Measurements from ENCODE around the gene GLIPR1.
"Not testable (repeated sequence)": the region's sequence is repeated elsewhere in the genome, so short reads cannot be mapped to it uniquely, and the experiment has no call there.

GLIPR1 gene

DNA sequence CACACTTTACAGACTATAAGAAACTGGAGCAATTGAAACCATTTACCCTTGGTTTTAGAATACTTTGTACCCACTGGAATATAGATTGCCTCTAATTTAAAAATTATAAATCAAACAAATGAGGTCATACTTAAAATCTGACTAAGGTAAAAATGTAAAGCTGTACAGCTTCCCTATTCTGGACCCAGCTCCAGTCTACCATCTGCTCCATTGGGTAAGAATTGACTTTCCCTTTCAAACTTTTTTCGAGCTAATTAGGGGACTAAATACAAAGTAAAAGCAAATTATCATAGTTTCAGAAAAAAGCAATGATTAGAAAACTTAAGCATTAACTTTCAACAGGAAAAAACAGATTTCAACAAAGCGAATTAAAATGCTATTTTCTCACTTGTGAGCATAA lies 26.5 kb downstream of the GLIPR1 start:
- DNase-seq = no peak
- in situ Hi-C loops (cut with MboI; ENCODE audit: low pct_unique_long_range_greater_than_20kb, low sequenced_read_pairs) = no loop called here

DNA sequence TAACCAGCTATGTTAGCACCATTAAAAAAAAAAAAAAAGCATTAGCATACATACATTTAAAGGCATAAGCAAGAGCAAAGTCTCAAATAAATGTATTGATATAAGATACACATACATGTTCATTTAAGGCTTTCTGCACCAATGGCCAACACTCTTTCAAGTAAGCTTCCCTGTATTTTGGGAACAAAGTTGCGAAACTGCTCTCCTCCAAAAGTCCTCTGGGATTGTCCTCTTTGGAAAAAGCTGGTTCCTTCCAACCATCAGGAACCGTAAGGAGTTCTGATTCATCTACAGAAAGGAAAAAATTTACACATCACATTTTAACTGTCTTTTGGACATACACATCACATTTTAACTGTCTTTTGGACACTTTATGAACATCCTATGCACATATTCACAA lies 27.6 kb downstream of the GLIPR1 start:
- in situ Hi-C loops (cut with MboI; ENCODE audit: low pct_unique_long_range_greater_than_20kb, low sequenced_read_pairs) = no loop called here
- no peak for DNase-seq

DNA sequence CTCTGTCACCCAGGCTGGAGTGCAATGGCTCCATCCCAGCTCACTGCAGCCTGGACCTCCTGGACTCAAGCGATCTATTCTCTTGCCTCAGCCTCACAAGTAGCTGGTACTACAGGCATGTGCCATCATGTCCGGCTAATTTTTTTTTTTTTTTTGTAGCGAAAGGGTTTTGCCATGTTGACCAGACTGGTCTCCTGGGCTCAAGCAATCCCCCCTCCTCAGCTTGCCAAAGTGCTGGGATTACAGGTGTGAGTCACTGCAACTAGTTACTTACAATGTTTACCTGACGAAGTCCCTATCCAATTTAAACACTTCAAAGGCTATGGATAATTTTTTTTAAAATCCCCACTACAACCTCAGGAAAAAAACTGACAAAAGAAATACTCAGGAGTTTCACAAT lies 29.1 kb downstream of the GLIPR1 start:
- DNase-seq = no peak
- in situ Hi-C loops (cut with MboI; ENCODE audit: low pct_unique_long_range_greater_than_20kb, low sequenced_read_pairs) = no loop called here

DNA sequence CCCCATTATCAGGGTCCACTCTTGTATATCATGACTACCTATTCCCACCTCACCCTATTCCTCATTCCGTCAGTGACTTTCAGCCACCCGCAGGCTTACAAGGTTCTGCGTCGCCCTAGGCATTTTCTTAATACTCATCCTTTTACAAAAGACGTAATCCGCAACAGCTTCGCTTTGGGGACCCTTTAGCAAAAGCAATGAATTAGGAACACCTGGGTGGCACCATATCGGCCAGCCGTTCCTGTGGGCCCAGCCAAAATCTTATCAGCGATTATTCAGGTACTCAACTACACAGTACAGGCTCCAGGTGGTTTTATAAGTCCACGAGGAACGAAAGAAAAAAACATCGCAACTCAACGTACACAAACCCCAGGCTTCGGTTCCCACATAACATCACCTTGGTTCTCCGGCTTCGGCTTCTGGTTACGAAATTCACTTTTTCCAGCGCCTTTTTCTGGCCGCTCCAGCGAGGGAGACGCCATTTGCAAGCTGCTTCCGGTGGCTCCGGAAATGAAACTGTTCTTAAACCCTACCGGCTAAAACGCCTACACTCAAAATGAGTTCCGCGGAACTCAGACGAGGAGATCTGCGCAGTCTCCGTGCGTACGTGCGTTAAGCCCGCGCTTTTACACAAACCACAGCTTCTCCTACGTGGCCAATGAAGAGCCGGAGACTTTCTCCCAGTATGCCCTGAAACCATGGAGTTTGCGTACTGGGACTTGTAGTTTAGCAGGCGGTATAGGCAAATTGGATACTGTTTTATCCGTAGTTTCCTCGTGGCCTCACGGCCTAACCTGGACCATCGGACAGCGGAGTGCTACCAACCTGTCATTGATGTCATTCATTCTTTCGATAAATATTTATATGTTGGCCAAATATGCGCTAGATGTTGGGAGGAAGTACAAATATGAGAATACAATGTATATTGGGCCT lies 30.8 kb downstream of the GLIPR1 start, which contains the start of gene KRR1:
TSS of gene KRR1 (minus strand) at position 494 of the 933 bp plus-strand sequence. CDS start at position 482, 12 bp downstream.
- in situ Hi-C loops (cut with MboI; ENCODE audit: low pct_unique_long_range_greater_than_20kb, low sequenced_read_pairs) = no loop called here
- peak; percentile 98 for DNase-seq

DNA sequence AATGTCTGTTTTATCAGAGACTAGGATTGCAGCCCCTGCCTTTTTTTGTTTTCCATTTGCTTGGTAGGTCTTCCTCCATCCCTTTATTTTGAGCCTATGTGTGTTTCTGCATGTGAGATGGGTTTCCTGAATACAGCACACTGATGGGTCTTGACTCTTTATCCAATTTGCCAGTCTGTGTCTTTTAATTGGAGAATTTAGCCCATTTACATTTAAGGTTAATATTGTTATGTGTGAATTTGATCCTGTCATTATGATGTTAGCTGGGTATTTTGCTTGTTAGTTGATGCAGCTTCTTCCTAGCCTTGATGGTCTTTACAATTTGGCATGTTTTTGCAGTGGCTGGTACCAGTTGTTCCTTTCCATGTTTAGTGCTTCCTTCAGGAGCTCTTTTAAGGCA lies 40.7 kb downstream of the GLIPR1 start:
- in situ Hi-C loops (cut with MboI; ENCODE audit: low pct_unique_long_range_greater_than_20kb, low sequenced_read_pairs) = not testable (repeated sequence)

DNA sequence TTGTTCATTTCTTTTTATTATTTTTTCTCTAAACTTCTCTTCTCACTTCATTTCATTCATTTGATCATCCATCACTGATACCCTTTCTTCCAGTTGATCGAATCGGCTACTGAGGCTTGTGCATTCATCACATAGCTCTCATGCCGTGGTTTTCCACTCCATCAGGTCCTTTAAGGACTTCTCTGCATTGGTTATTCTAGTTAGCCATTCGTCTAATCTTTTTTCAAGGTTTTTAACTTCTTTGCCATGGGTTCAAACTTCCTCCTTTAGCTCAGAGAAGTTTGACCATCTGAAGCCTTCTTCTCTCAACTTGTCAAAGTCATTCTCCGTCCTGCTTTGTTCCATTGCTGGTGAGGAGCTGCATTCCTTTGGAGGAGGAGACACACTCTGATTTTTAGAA lies 41.6 kb downstream of the GLIPR1 start:
- DNase-seq; in situ Hi-C loops (cut with MboI; ENCODE audit: low pct_unique_long_range_greater_than_20kb, low sequenced_read_pairs): not testable (repeated sequence)

More for the DNA sequence above, 40.7 kb downstream of the GLIPR1 start:
- not testable (repeated sequence) for DNase-seq

DNA sequence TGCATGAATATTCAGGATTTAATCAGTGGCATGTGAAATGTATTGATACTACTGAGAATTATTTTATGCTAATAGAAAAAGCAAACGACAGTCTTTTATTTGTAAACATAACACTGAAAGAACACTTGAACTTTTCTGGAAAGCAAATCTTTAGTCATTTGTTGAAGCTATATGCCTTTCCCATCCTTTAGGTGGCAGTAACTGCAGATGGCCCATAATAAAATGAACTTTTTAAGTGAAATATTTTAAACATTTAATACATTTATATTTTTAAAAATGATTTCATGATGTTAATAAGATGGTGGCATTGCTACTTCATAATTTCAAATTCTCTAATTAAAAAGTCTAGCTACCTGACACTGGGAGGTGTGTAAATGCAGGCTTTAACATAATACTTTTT lies 44.7 kb downstream of the GLIPR1 start:
- in situ Hi-C loops (cut with MboI; ENCODE audit: low pct_unique_long_range_greater_than_20kb, low sequenced_read_pairs) = loop anchor here (25.0 kb wide), 2 partner anchors 512 to 812 kb away; partner anchors contain the start of genes BBS10 and PHLDA1
- no peak for DNase-seq

DNA sequence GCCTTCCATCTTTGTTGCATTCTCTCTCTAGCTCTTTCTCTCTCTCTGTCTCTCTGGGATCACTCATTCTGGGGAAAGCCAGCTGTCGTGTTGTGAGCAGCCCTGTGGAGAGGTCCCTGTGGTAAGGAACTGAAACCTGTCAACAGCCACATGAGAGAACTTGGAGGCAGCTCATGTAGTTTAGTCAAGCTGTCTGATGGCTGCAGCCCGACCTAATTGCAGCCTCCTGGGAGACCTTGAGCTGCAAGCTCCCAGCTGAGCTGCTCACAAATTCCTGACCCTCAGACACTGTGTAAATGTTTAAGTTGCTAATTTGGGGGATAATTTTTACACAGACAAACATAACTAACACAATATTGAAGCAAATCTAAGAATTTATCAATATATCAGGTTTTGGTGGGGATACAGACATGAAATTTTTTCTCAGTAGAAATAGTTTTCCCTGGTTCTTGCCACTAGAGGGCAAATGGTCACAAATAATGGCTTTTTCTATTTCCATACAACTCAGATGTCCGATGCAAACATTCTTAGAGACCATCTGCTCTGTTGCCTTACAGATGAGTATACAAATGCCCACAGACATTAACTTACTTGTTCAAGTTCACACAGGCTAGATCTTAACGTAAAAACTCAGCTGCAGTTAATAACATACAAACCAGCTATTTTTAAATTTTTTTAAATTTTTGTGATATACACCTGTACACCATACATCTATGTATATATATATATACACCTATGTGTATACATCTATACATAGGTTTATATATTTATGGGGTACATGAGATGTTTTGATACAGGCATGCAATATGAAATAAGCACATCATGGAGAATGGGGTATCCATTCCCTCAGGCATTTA lies 46.3 kb downstream of the GLIPR1 start:
- DNase-seq = peak; percentile 81
- in situ Hi-C loops (cut with MboI; ENCODE audit: low pct_unique_long_range_greater_than_20kb, low sequenced_read_pairs) = loop anchor here (25.0 kb wide), 2 partner anchors 510 to 810 kb away; partner anchors contain the start of genes BBS10 and PHLDA1

DNA sequence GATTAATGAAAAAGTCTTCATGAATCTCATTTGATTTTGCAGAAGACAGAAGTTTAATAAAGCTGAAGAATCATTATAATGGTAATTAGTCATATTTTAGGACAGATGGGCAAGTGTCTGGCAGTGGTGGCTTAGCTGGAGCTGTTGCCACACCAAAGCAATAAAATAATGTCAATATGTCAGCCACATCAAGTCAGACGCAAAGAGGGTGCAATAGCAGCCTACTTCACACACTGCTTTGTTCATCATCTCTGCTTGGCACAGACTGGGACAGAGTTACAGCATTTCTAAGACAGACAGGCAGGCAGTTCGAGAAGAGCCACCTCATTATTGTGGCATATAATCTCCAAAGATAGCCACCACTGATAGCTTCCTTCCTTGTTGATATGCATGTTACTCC lies 47.7 kb downstream of the GLIPR1 start:
- in situ Hi-C loops (cut with MboI; ENCODE audit: low pct_unique_long_range_greater_than_20kb, low sequenced_read_pairs) = loop anchor here (25.0 kb wide), 2 partner anchors 509 to 809 kb away; partner anchors contain the start of genes BBS10 and PHLDA1
- no peak for DNase-seq

DNA sequence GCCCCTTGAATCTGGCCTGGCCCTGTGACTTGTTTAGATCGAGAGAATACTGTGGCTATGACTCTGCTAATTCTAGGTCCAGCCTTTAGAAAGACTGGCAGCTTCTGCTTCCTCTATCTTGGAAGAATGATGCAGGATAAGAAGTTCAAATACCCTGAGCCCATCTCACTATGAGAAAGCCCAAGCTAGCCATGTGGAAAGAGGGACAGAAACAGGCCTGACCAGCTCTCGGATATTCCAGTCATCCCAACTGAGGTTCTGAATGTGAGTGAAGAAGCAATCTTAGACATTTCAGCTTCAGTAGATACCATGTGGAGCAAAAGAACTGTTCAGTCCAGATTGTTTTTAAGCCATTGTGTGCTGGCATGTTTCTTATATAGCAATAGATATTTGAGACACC lies 48.1 kb downstream of the GLIPR1 start:
- no peak for DNase-seq
- in situ Hi-C loops (cut with MboI; ENCODE audit: low pct_unique_long_range_greater_than_20kb, low sequenced_read_pairs) = loop anchor here (25.0 kb wide), 2 partner anchors 509 to 809 kb away; partner anchors contain the start of genes BBS10 and PHLDA1

DNA sequence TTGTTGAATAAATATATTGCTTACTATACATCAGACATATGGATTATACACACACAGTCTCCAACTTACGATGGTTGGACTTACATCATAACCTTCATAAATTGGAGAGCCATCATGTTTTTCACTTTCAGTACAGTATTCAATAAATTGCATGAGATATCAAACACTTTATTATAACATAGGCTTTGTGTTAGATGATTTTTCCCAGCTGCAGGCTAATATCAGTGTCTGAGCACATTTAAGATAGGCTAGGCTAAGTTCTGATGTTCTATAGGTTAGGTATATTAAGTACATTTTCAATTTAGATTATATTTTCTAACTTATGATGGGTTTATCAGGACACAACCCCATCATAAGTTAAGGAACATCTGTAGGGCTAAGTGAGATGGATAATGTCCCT lies 48.8 kb downstream of the GLIPR1 start:
- no peak for DNase-seq
- in situ Hi-C loops (cut with MboI; ENCODE audit: low pct_unique_long_range_greater_than_20kb, low sequenced_read_pairs) = loop anchor here (25.0 kb wide), 2 partner anchors 508 to 808 kb away; partner anchors contain the start of genes BBS10 and PHLDA1

DNA sequence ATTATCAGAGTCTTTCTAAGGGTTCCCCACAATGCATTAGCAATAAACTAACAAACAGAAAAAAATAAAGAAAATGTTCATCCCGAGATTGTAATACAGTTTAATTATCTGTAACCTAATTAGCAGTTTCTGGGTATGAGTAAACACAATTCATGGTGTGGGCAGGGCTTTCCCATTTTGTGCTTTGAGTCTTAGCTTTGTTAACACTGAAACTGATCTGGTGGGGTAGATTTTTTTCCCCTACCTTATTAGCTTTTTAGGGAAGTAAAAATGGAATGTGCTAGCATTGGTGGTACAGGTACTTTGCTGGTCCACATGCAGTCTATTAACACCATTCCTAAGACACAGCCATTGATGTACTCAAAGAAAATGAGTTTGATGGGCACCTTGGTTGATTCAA lies 49.3 kb downstream of the GLIPR1 start:
- in situ Hi-C loops (cut with MboI; ENCODE audit: low pct_unique_long_range_greater_than_20kb, low sequenced_read_pairs) = loop anchor here (25.0 kb wide), 2 partner anchors 507 to 807 kb away; partner anchors contain the start of genes BBS10 and PHLDA1
- DNase-seq = no peak

DNA sequence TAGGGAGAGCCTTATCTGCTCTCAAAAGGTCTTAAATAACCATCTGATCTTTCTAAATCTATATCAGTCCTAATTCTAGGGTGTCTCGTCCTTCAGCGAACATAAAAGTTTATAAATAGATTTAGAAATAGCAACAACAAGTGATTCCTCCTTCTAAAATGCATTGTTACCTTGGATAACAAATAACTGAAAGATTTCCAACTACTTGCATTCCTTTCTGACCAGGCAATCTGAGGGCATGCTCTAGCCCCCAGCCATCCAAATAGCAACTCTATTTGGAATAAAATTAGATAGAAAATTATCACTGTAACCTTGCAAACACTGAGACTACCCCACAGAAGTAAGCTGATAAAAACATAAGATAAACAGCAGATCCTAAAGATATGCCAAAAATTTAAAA lies 52.7 kb downstream of the GLIPR1 start:
- DNase-seq = no peak
- in situ Hi-C loops (cut with MboI; ENCODE audit: low pct_unique_long_range_greater_than_20kb, low sequenced_read_pairs) = loop anchor here (25.0 kb wide), 2 partner anchors 504 to 804 kb away; partner anchors contain the start of genes BBS10 and PHLDA1

DNA sequence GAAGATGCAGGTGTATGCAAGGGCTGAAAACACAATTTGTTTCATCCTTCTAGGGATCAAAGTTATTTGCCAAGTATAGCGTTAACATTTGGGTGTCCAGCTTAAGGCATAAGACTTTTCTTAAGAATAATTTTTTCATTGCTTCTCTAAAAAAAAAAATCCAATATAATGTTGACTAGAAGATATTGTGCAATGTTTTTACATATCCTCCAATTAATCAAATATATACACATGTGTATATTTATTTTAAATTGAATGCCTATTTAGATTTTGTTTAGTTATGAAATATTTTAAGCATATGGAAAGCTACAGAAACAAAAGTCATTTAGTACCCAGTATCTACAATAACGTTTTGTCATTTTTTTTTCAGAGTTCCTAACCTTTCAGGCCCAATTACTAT lies 59.3 kb downstream of the GLIPR1 start:
- no peak for DNase-seq
- in situ Hi-C loops (cut with MboI; ENCODE audit: low pct_unique_long_range_greater_than_20kb, low sequenced_read_pairs) = loop anchor here (25.0 kb wide), 2 partner anchors 497 to 797 kb away; partner anchors contain the start of genes BBS10 and PHLDA1

DNA sequence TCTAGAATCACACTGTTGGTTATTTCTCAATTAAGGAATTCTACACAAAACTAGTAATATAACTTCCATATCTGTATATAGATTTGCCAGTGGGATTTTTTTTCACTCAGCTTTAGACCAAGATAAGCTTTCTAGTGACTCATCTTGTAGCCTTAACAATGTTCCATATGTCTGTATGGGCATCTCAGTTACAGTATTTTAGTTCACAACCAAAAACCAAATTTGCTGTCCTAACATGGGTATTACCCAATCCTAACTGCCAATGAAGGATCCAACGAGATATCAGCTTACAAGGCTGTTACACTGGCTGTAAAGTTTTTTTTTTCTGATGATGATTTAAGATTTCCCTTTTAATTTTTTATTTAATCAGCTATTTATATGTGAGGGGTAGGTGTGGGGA lies 62.4 kb downstream of the GLIPR1 start:
- in situ Hi-C loops (cut with MboI; ENCODE audit: low pct_unique_long_range_greater_than_20kb, low sequenced_read_pairs) = loop anchor here (25.0 kb wide), 2 partner anchors 494 to 794 kb away; partner anchors contain the start of genes BBS10 and PHLDA1

DNA sequence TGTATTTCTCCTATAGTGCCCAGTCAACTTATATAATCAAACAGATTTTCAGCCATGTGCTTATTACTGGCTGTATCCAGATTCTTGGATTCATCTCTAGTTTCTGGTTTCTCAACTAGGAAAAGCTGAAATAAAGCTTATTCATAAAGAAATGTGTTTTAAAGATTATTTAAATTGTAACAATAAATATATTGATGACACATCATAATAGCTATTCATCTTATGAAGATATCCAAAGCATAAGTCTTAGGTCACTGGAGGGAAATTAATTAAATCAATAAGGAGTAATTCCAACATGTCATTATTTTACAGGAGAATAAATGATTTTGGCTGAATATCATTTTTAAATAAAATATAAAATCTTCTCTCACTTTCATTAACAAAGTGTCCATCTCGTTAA lies 63.0 kb downstream of the GLIPR1 start:
- no peak for DNase-seq
- in situ Hi-C loops (cut with MboI; ENCODE audit: low pct_unique_long_range_greater_than_20kb, low sequenced_read_pairs) = loop anchor here (25.0 kb wide), 2 partner anchors 494 to 794 kb away; partner anchors contain the start of genes BBS10 and PHLDA1

More for the DNA sequence above, 62.4 kb downstream of the GLIPR1 start:
- no peak for DNase-seq

DNA sequence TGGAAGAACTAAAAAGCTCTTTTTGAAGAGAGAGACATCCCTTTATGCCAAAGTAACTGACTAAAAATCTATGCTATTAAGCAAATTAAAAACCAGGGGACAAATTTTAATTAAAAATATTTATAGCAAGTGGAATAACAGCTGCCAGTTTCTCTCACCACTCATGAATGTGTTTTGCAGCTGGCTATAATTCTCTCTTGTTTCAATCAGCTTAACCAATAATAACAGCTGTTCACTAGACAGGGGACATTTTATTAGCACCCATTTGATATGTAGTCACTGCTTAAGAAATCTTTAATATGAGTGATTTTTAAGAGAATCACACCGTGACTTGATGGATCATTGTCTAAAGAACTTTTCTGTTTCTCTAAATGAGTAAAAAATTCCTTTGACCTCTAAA lies 65.1 kb downstream of the GLIPR1 start:
- no peak for DNase-seq
- in situ Hi-C loops (cut with MboI; ENCODE audit: low pct_unique_long_range_greater_than_20kb, low sequenced_read_pairs) = loop anchor here (25.0 kb wide), 2 partner anchors 492 to 792 kb away; partner anchors contain the start of genes BBS10 and PHLDA1

DNA sequence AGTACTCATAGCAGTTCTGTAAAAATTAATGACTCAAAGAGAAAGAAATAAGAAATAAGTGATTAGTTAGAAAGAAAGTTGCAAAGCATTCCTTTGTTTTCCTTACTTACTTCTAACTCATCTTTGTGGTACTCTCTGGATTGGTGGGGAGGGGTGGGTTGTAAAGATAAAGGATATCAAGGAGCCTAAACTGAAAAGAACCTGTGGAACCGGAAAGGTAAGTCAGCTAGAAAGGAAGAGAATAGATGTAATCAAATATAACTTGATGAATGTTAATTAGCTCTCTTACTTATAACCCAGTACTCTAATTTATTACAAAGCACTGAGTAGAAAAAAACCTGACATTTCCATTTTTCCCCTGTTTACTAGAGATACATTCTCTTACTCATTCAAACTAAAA lies 68.3 kb downstream of the GLIPR1 start:
- in situ Hi-C loops (cut with MboI; ENCODE audit: low pct_unique_long_range_greater_than_20kb, low sequenced_read_pairs) = loop anchor here (25.0 kb wide), 2 partner anchors 488 to 788 kb away; partner anchors contain the start of genes BBS10 and PHLDA1
- DNase-seq = no peak

DNA sequence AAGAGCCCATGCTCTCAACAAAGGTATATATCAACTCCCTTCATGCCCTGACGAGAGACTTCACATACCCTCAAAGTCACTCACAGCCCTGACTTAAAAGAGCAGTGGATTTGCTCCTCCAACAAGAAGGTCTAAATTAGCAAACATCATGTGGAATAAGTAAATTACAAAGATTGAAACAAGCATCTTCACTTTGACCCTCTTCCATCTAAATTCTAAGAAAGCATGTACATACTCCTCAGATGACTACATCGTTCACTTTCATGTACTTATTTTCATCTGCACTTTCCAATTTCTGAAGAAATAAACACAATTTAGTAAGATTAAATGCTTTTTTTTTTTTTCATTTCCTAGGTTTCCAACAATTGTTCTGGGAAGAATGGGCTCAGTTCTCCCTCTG lies 69.4 kb downstream of the GLIPR1 start:
- DNase-seq = no peak
- in situ Hi-C loops (cut with MboI; ENCODE audit: low pct_unique_long_range_greater_than_20kb, low sequenced_read_pairs) = loop anchor here (25.0 kb wide), 2 partner anchors 487 to 787 kb away; partner anchors contain the start of genes BBS10 and PHLDA1

Measured in KBM-7 (cell line).